LoVo (cell line): ENCODE measurements around the gene GSDMA.
A peak's percentile ranks its signal among the peaks of the same experiment; 100 is the strongest.

Source experiments
- DNase-seq: peaks from one replicate; pipeline ENCODE4 v3.0.0-alpha.2; 2016; ENCODE audit warnings: low spot score

Gene GSDMA

GRCh38 chr17:40022961-40023541 is 60.2 kb downstream of the GSDMA start:
- DNase-seq, result no peak

- no peak for DNase-seq
Measured at GRCh38 chr17:40023590-40024292, 60.9 kb downstream of the GSDMA start.

- DNase-seq, result no peak
Measured at GRCh38 chr17:40024901-40025300, 62.1 kb downstream of the GSDMA start.

- DNase-seq, result no peak
Measured at GRCh38 chr17:40025559-40025958, 62.8 kb downstream of the GSDMA start.

GRCh38 chr17:40025991-40026815 is 63.4 kb downstream of the GSDMA start:
- DNase-seq, result peak; percentile 34

GRCh38 chr17:40026816-40027613 is 64.2 kb downstream of the GSDMA start:
- DNase-seq, result peak; percentile 68
